ENCODE data around the gene GDE1.
A peak's percentile ranks its signal among the peaks of the same experiment; 100 is the strongest.

GDE1 gene

GRCh38 chr16:19523559-19524355 is 1.9 kb upstream of the GDE1 start, which contains the start of gene CCP110:
TSS of gene CCP110 (plus strand) at chr16:19523942. CDS start at chr16:19527882, 3,940 bp downstream.
- peak; percentile 97 for DNase-seq

- no peak for DNase-seq
Observed at GRCh38 chr16:19523184-19523558, 1.3 kb upstream of the GDE1 start.

DNA sequence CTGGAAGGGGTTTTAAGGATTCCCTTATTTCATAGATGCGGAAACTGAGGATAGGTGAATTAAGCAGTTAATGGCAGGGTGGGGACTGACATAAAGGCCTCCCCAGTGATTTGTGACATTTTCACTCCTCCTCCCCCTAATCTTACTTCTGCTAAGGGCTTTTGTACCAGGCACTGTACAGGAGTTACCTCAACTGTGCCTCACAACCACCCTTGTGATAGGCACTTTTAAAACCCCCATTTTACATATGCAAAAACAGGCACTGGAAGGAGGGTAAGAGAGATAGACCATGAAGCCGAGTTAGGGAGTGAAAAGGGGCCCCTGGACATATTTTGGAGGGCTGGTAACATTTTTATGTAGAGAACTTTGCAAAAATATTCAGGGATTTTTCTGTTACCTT is 862 bp upstream of the GDE1 start:
- no peak for DNase-seq

DNA sequence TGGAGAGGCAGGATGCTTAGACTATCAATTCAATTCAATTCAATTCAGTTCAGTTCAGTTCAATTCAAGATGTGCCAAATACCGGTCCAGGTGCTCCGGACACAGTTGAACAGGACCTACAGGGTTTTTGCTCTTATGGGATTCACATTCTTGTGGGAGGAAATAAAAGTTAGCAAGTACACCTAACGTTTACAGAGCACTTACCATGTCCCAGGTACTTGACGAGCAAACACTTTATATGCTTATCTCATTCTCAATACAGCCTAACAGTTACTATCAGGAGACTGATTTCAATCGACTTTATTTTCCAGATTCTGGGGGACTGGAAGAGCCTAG is 467 bp upstream of the GDE1 start:
- DNase-seq: no peak

DNA sequence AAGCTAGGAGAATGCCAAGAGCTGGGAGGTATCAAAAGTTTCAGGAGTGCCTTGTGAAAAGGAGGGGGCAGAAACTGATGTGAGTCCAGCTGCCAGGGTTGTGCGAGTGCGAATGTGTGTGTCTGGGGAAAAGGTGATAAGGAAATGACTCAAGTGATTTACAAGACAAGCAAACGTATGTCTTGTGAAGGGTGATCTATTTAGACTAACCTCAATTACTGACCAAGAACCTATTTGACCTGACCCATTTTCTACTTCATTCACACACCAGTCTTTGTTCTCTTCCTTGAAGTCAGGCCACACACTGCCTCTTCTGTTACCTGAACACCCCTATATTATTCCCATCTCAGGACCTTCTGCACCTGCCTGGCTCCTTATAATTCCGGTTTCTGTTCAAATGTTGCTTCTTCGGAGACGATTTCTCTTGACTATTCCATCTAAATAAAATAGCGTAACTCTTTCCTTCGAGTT is 1.0 kb downstream of the GDE1 start:
- no peak for DNase-seq

- no peak for DNase-seq
Observed at GRCh38 chr16:19518388-19518787, 3.5 kb downstream of the GDE1 start.

GRCh38 chr16:19517424-19518089 is 4.3 kb downstream of the GDE1 start:
- DNase-seq: peak; percentile 38

DNA sequence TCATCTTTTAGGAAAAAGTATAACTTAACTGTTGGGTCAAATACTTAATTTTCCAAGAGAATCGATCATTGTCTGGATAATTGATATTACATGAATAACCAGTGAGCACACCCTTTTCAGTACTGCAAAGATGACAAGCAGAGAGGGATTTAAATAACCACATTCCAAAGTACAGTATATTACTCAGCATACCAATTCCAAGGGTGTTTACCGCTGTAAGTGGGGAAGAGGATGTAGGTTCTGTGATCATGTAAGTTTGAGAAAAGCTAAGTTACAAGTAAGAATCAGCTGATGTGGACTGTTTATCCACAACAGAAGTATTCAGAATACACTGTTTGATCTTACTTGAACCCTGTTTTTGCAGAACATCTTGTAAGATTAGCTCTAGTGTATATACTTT is 6.1 kb downstream of the GDE1 start:
- no peak for DNase-seq

DNA sequence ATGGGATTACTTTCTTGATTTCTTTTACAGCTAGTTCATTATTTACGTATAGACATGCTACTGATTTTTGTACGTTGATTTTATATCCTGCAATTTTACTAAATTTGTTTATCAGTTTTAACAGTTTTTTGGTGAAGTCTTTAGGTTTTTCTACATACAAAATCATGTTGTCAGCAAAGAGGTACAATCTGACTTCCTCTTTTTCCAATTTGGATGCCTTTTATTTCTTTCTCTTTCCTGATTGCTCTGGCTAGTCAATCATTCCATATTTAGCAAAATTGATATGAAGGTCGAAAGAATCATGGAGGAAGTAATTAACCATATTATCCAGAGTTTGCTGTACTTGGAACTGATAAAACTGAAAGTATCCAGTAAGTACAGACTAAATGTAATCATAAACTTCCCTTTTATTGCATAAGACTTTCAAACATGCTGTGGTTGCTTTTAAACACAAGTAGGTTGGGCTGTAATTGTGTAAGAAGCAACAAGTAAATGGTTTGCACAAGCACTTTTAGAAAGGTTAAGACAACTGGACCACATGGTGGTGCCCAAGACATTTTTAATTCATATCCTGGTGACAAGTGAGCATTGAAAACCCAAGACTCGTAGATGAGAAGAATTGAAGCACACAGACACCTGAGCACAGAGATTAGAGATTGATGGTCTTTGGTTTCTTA is 8.4 kb downstream of the GDE1 start:
- DNase-seq: no peak

GRCh38 chr16:19512297-19512696 is 9.6 kb downstream of the GDE1 start:
- no peak for DNase-seq

DNA sequence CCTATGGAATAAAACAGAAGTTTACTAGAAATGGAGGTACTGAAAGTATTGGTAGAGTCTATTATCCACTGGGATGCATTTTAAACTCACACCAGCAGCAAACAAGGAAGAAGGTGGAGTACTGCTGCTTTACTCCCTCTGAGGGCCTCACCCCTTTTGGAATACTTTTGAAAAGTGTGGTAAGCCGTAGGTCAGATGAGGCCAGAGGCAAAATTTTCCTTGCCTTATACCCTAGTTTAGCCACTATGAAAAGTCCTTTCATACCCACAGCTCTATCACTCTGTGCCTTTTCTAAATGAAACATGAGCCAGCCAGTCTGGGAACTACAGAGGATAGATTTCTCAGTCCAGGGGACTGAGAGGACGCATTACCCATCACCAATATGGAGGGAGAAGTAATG is 14.0 kb downstream of the GDE1 start:
- DNase-seq: no peak

GRCh38 chr16:19506965-19507364 is 14.9 kb downstream of the GDE1 start:
- no peak for DNase-seq

- DNase-seq: peak; percentile 27
Observed at GRCh38 chr16:19505600-19506303, 16.1 kb downstream of the GDE1 start.

DNA sequence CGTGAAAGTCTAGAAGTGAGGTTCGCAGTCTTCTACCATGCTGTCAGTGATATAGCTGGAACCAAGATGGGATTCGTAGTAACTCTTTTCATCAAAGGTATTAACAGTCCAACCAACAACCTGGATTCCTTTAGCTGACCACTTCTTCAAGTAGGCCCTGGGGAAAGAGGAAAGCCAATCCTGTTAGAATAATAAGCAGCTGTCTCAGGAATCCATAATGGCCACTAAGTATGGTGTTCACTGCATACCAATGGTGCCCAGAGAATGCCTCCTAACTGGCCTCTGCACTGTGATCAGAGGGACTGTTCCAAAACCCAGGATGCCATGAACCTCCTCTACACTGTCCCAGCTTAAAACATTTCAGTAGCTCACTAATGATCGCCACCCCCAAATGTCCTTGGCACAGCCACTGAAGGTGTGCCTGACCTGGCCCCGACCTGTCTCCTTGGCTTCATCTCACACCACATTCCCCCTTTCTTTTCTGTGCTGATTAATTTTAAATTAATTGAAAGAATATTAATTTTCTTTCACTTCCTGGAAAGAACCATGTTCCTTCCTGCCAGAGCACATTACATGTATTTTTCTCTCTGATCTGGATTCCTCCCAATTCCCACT is 18.3 kb downstream of the GDE1 start:
- no peak for DNase-seq

DNA sequence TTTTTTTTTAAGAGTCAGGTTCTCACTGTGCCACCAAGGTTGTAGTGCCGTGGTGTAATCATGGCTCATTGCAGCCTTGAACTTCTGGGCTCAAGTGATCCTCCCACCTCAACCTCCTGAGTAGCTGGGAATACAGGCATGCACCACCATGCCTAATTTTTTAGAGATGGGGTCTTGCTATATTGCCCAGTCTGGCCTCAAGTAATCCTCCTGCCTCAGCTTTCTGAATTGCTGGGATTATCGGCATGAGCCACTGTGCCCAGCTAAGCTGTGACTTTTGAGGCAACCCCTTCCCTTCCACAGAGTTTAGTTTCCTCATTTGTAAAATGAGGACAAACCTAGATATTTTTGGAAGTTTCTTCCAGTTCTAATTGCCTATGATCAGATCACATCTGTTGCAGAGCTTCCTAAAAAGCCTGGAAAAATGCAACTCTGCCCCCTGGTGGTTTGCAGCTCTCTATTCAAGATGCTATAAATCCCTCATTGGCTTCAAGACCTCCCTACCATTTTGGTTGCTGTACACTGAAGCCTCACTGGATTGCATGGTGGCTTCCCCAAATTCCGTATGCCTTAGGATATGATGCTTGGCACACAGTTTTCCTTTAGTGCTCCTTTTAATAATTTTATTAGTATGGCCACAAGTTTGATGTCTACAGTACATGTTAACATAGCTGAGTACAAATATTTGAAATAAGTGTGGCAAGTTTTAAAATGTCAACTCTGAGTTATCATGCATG is 19.3 kb downstream of the GDE1 start:
- peak; percentile 65 for DNase-seq

DNA sequence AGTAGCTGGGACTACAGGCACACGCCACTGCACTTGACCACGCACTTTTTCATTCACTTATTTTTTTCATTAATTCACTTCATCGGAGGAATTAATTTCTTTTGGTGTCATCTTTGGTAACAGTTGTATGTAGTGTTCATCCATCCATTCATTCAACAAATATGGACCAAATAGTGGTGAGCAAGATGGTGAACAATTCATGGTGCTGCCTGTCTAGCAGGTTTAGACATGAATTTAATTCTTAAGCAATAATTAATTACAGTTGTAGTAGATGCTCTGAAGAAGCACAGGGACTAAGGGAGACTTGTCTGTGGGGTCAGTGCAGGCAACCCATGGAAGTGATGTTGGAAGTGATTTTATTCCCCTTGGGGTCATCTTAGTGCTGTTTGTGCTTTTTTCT is 22.4 kb downstream of the GDE1 start:
- no peak for DNase-seq

DNA sequence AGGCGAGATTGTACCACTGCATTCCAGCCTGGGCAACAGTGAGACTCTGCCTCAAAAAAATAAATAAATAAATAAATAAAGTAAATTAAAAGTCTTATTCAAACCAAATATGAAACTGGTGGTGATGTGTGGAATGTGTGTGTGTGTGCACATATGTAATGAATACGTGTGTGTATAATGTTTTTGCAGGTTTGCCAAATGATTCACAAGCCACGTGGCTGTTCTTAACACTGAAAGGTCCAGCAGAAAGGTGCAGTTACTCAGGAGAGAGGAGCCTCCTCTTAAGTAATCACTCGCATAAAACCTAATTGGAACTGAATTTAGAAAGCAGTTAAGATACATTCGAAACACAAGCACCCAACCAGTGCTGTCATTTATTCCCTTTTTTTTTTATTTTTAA is 22.9 kb downstream of the GDE1 start:
- DNase-seq: no peak

- no peak for DNase-seq
Observed at GRCh38 chr16:19497176-19497575, 24.7 kb downstream of the GDE1 start.

GRCh38 chr16:19490619-19491018 is 31.3 kb downstream of the GDE1 start:
- DNase-seq: no peak

DNA sequence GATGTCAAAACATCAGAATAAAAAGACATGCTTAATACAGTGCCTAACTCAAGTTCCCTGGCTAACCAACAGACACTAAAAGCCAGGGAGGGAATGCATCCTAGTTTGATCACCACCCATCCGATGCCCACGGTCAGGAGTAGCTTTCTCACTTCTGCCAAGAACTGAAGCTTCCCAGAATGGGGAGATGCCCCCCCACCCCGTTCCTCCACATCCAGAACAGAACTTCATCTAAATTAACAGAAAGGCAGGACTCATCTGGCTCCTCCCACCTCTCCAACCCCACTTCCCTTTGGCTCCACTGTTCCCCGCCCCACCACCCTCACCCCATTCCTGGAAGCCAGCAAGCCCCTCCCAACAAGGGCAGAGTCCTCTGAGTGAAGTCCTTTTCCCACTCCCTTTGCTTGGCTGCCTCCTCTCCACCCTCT is 33.7 kb downstream of the GDE1 start:
- no peak for DNase-seq

GRCh38 chr16:19486750-19487325 is 35.1 kb downstream of the GDE1 start:
- no peak for DNase-seq

Data from fibroblast of skin of back (primary cell).